K562 (cell line): ENCODE data around the gene KLHDC7B.

Source experiments
- CEBPB ChIP-seq: fragments of 450-650 bp; IDR thresholded peaks from 2 replicates; pipeline ENCODE4 v1.6.1; 2016; ENCODE audit warnings: missing genetic modification characterization, missing compliant biosample characterization
- GABPB2 ChIP-seq: fragments of 250-450 bp; sonication (Bioruptor Pico); conservative IDR thresholded peaks from 2 replicates; pipeline ENCODE4 v1.5.1; 2021; ENCODE audit warnings: mild to moderate bottlenecking
- ZNF512 ChIP-seq: IDR thresholded peaks from 2 replicates; pipeline ENCODE4 v1.6.1; 2016; ENCODE audit warnings: missing genetic modification characterization, missing compliant biosample characterization

GRCh38 chr22:50536226-50536625, 9.5 kb upstream of the KLHDC7B start:
- TF ChIP-seq ZNF512 (no peak), CEBPB (tag) (no peak), GABPB2 (CRISPR knock-in tag) (no peak)
